Measurements from ENCODE around the gene MOB3A.

DNA sequence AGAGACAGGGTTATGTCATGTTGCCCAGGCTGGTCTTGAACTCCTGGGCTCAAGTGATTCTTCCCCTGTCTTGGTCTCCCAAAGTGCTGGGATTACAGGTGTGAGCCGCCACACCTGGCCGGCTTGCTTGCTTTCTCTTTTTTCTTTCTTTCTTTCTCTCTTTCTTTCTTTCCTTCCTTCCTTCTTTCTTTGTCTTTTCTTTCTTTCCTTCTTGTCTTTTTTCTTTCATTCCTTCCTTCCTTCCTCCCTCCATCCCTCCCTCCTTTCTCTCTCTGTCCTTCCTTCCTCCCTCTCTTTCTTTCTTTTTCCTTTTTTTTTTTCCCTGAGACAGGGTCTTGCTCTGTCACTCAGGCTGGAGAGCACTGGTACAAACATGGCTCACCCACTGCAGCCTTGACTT is 73.8 kb downstream of the MOB3A start:
- TF ChIP-seq FOXM1 (IDR thresholded peaks at IDR 0.05; ENCODE audit: low read depth) (no peak), MXI1 (IDR thresholded peaks at IDR 0.05; ENCODE audit: low read depth, low read length) (no peak)
